Fibroblast of peridontal ligament (primary cell): ENCODE data around the gene BCKDHA.
"Not testable (repeated sequence)": the region's sequence is repeated elsewhere in the genome, so short reads cannot be mapped to it uniquely, and the experiment has no call there.

ENCODE experiments used
- DNase-seq: peaks from one replicate; pipeline ENCODE4 v3.0.0-alpha.2; 2010; ENCODE audit errors: extremely low read depth

BCKDHA gene

DNA sequence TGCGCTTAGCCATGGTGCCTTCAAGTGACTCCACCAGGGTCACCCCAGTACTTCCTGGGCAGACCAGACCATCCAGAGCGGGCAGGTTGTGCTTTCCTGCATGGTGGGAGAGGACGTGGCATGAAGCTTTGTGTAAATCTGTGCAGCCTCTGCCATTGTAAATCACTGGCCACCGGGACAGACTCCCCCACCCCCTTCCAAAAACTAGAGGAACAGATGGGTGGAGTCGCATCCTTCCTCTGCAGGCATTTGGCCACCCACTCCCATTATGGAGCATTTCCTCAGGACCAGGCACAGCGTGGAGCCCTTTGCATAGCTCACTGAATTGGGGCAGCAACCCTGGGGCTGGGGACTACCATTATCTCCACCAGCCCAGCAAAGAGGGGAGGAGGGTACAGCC lies 8.2 kb downstream of the BCKDHA start:
- no peak for DNase-seq

GRCh38 chr19:41407271-41407670 lies 9.7 kb downstream of the BCKDHA start:
- no peak for DNase-seq

- DNase-seq, result no peak
Observed at GRCh38 chr19:41408256-41408655, 10.6 kb downstream of the BCKDHA start.

DNA sequence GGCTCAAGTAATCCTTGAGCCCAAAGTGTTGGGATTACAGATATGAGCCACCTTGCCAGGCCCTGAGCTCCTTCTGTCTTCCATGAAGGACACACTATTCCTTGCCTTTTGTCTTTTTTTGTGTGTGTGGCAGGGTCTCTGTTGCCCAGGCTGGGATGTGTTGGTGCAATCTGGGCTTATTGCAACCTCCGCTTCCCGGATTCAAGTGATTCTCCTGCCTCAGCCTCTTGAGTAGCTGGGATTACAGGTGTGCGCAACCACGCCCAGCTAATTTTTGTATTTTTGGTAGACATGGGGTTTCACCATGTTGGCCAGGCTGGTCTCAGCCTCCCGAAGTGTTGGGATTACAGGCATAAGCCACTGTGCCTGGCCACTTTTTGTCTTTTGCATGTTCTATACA lies 11.2 kb downstream of the BCKDHA start:
- DNase-seq, result not testable (repeated sequence)

DNA sequence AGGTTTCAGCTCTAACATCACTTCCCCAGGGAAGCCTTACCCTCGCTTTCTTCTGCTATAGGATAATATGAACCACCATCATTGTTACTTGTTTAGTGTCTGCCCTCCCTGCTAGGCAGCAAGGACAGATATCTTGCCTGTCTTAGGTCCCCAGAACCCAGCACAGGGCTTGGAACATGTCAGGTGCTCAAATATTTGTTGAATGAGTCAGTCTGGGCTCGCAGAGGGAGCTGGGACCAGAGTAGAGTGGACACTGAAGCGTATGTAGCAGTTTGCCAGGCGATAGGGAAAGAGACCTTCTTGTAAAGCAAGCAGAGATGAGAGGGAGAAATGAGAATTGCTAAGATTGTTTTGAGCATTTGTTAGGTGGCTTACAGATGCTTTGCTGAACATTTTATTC lies 11.7 kb downstream of the BCKDHA start:
- peak; percentile 9 for DNase-seq

- no peak for DNase-seq
Observed at GRCh38 chr19:41410336-41411054, 12.9 kb downstream of the BCKDHA start.

DNA sequence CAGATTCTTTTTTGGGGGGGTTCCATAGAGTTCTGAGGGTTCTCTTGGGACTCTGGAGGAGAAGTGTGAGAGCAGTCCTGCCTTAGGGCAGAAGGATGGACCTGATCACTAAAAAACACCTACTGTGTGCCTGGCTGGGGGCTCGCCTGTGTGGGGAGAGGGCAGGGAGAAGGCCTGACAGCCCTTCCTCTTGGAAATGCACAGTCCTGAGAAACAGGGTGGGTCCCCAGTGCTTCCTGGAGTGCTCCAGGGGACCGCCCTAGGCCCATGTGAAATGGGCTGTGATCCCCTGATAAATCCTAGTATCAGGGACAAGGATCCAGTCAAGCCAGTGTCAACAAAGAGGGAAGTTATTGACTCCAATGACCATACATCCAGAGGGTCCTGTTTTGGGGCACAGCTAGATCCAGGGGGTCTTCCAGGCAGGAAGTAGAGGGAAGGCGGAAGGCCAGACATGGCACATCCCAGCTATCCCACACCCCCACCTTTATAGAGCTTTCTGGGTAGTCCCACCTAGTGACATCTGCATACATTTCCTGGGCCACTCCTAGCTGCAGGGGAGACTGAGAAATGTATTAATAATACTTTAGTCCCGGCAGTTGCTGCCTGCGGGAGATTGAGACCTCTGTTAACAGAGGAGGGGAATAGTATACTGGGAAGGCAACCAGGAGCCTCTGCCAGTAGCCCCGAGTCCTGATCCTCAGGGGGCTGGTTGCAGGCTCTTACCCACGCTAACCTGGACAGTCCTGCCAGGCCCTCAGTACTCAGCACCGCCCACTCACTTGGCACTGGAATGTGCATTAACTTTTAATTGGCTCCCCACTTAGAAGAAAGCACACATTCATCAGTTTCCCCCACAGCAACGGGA lies 13.7 kb downstream of the BCKDHA start:
- no peak for DNase-seq

DNA sequence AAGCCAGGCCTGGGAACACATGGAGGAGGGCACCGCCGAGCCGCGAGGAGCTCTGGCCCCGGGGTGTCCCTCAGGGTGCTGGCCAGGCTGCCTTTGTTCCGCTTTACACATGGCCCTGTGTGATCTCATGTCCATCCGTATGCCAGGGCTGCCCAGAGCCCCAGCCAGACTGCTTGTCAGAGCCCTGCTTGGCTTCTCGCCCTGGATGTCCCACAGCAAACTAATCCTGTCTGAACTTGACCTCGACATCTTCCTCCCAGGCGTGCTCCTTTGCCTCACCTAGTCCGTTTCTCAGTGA lies 14.3 kb downstream of the BCKDHA start:
- DNase-seq, result no peak

DNA sequence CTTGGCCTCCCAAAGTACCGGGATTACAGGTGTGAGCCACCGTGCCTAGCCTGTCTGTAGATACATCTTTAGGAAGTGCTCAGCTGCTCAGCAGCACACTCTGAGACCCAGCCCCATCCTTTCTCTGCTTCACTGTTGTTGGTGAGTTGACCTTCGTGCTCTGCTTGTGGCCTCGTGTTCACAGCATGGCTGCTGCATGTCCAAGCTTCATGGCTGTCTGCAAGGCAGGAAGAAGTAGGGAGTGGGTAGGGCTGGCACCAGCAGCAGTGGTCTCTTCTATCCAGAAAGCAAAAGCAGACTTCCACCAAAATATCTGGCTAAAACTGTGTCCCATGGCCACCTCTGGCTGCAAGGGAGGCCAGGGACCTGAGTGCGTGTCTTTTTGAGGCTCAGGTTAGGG lies 15.3 kb downstream of the BCKDHA start:
- DNase-seq, result no peak

- no peak for DNase-seq
Observed at GRCh38 chr19:41413947-41414346, 16.3 kb downstream of the BCKDHA start.

DNA sequence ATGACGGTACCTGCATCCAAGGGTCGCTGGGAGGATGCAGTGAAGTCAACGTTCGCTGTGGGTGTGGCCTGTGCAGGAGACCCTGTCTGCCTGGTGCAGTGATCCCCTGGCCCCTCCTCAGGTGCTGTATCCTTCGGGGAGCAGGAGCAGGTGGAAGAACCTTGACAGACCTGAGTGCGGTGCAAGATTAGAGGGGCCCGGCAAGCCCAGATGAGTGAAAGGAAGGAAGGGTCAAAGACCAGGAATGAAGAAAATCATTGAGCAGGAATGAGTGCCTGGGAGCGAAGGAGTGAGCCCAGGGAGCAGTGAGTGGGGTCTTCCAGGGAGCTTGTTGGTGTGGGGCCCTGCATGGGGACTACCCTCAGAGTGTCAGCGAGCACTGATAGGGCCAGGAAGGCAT lies 16.8 kb downstream of the BCKDHA start:
- DNase-seq, result no peak

DNA sequence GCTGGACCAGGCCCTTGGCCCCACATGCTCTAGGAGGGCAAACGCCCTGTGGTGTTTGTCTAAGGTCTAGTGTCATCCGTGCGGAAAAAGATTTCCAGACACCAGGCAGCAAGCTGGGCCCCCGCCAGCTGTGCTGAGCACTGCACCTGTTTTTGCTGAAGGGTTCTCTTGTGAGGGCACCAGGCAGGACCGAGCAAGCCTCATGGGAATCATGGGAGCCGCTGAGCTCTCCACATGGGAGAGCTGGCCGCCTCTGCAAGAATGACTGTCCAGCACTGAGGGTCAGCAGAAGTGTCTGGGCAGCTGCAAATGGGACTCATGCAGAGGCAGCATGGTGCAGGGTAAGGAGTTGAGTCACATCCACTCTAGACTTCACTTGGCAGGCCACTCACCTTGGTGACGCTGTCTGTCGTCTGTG lies 17.5 kb downstream of the BCKDHA start:
- DNase-seq, result no peak

- no peak for DNase-seq
Observed at GRCh38 chr19:41416194-41416674, 18.6 kb downstream of the BCKDHA start.

- no peak for DNase-seq
Observed at GRCh38 chr19:41420101-41420880, 22.7 kb downstream of the BCKDHA start.

- no peak for DNase-seq
Observed at GRCh38 chr19:41421314-41421713, 23.7 kb downstream of the BCKDHA start.

- no peak for DNase-seq
Observed at GRCh38 chr19:41421973-41422372, 24.4 kb downstream of the BCKDHA start.

GRCh38 chr19:41422456-41422855 lies 24.8 kb downstream of the BCKDHA start:
- DNase-seq, result no peak

GRCh38 chr19:41422955-41423354 lies 25.3 kb downstream of the BCKDHA start:
- DNase-seq, result no peak

- no peak for DNase-seq
Observed at GRCh38 chr19:41424335-41425173, 26.9 kb downstream of the BCKDHA start.

- no peak for DNase-seq
Observed at GRCh38 chr19:41425174-41426115, 27.8 kb downstream of the BCKDHA start.
